Panc1 (cell line): ENCODE data around the gene PRAMEF13. TPM values are rescaled to one million over a fixed set of nuclear protein-coding genes. Genes with fewer than 3 reads are reported as not detected.
"Not testable (repeated sequence)": the region's sequence is repeated elsewhere in the genome, so short reads cannot be mapped to it uniquely, and the experiment has no call there.

Experiments used
- ATAC-seq: fragments of 200-7000 bp; cut with Tn5 transposase; 2 replicates; pipeline ENCODE4 v1.9.1; 2020; ENCODE audit warnings: mild to moderate bottlenecking, moderate library complexity
- BruUV-seq: library from RNA; stranded (reverse); fragments of 400-500 nt; replicated peaks from 2 replicates; lab custom pipeline; 2021; lab: Mats Ljungman, UMichigan
- CTCF ChIA-PET: fragments of 300-600 bp; sonication (Branson Sonifier 250); formaldehyde crosslinking; loops from one replicate; lab custom pipeline; 2022; ENCODE audit warnings: antibody characterized with exemption; lab: Charles Lee
- POLR2A ChIA-PET: fragments of 300-600 bp; sonication (Branson Sonifier 250); formaldehyde crosslinking; loops from one replicate; lab custom pipeline; 2022; ENCODE audit warnings: antibody characterized with exemption; lab: Charles Lee
- DNase-seq: peaks from one replicate; pipeline ENCODE4 v3.0.0-alpha.2; 2010; ENCODE audit warnings: low read depth, low spot score
- H3K27ac ChIP-seq: 2 replicates; pipeline ENCODE4 v1.5.1; 2011; ENCODE audit warnings: mild to moderate bottlenecking, low read length, inconsistent platforms
- H3K27me3 ChIP-seq: fragments of 200-500 bp; sonication (Bioruptor generic); 2 replicates; pipeline ENCODE4 v1.6.0; 2014; ENCODE audit warnings: low read length, inconsistent platforms; ENCODE audit not compliant: control insufficient read depth, insufficient read depth
- H3K36me3 ChIP-seq: fragments of 200-500 bp; sonication (Bioruptor generic); 2 replicates; pipeline ENCODE4 v1.5.1; 2014; ENCODE audit warnings: inconsistent platforms, mild to moderate bottlenecking, low read length, moderate library complexity; ENCODE audit not compliant: control insufficient read depth, insufficient read depth
- H3K4me1 ChIP-seq: 2 replicates; pipeline ENCODE4 v1.5.1; 2011; ENCODE audit warnings: inconsistent platforms, mild to moderate bottlenecking, low read length, moderate library complexity; ENCODE audit not compliant: control insufficient read depth, insufficient read depth
- H3K4me3 ChIP-seq, 2 experiments: 2 replicates each; pipeline ENCODE4 v1.5.1; 2011 to 2012; ENCODE audit warnings: low read depth in 2 of 2, low read length in 2 of 2, mild to moderate bottlenecking in 2 of 2, inconsistent platforms in 1 of 2, moderate library complexity in 1 of 2
- H3K9me3 ChIP-seq: fragments of 200-500 bp; sonication (Bioruptor generic); 2 replicates; pipeline ENCODE4 v1.5.1; 2014; ENCODE audit warnings: low read depth, mild to moderate bottlenecking, inconsistent platforms, low read length, moderate library complexity; ENCODE audit not compliant: control insufficient read depth, insufficient read depth
- in situ Hi-C: cut with HindIII; loops from 2 replicates; pipeline ENCODE4 v1.10.0; 2016; ENCODE audit warnings: low sequenced_read_pairs, low pct_unique_long_range_greater_than_20kb
- intact Hi-C: fragments of 100-400 bp; cut with micrococcal nuclease; formaldehyde crosslinking; loops from one replicate; pipeline ENCODE4 v1.10.0; 2022; ENCODE audit not compliant: unreplicated experiment
- total RNA-seq: library from RNA; stranded (reverse); gene quantifications from one replicate; pipeline ENCODE4 v1.2.1, GENCODE V29; 2021; ENCODE audit not compliant: unreplicated experiment

Gene PRAMEF13
- total RNA-seq, 1 experiment from 2014 or later, result not detected

- H3K4me3 ChIP-seq, POLR2A ChIA-PET, H3K4me1 ChIP-seq, intact Hi-C loops, H3K27me3 ChIP-seq, in situ Hi-C loops, ATAC-seq, BruUV-seq, H3K36me3 ChIP-seq, DNase-seq, H3K27ac ChIP-seq, H3K9me3 ChIP-seq, CTCF ChIA-PET: not testable (repeated sequence)
These were observed 32.8 kb upstream of the PRAMEF13 start for GRCh38 chr1:13234057-13234456.

- POLR2A ChIA-PET, H3K36me3 ChIP-seq, H3K4me3 ChIP-seq, in situ Hi-C loops, ATAC-seq, H3K4me1 ChIP-seq, H3K27ac ChIP-seq, CTCF ChIA-PET, H3K27me3 ChIP-seq, intact Hi-C loops, DNase-seq, H3K9me3 ChIP-seq, BruUV-seq: not testable (repeated sequence)
These were observed 30.8 kb upstream of the PRAMEF13 start for GRCh38 chr1:13232056-13232455.

GRCh38 chr1:13231061-13231750 lies 30.0 kb upstream of the PRAMEF13 start:
- H3K4me3 ChIP-seq, DNase-seq, CTCF ChIA-PET, H3K27me3 ChIP-seq, H3K9me3 ChIP-seq, H3K36me3 ChIP-seq, POLR2A ChIA-PET, in situ Hi-C loops, H3K4me1 ChIP-seq, H3K27ac ChIP-seq, BruUV-seq, intact Hi-C loops, ATAC-seq: not testable (repeated sequence)

GRCh38 chr1:13230601-13231000 lies 29.4 kb upstream of the PRAMEF13 start:
- H3K4me3 ChIP-seq, H3K4me1 ChIP-seq, H3K36me3 ChIP-seq, BruUV-seq, DNase-seq, POLR2A ChIA-PET, ATAC-seq, in situ Hi-C loops, intact Hi-C loops, H3K27me3 ChIP-seq, H3K27ac ChIP-seq, CTCF ChIA-PET, H3K9me3 ChIP-seq: not testable (repeated sequence)

GRCh38 chr1:13230096-13230495 lies 28.9 kb upstream of the PRAMEF13 start:
- BruUV-seq, in situ Hi-C loops, H3K9me3 ChIP-seq, intact Hi-C loops, H3K4me1 ChIP-seq, POLR2A ChIA-PET, H3K27me3 ChIP-seq, H3K4me3 ChIP-seq, ATAC-seq, DNase-seq, H3K36me3 ChIP-seq, H3K27ac ChIP-seq, CTCF ChIA-PET: not testable (repeated sequence)
